Epithelial cell of proximal tubule (primary cell): Measurements from ENCODE around the gene SDK1. TPM values are rescaled to one million over a fixed set of nuclear protein-coding genes. Genes with fewer than 3 reads are reported as not detected.

Experiments used
- DNase-seq: peaks from one replicate; pipeline ENCODE4 v3.0.0-alpha.2; 2011; ENCODE audit warnings: low read depth
- H3K4me3 ChIP-seq: 2 replicates; pipeline ENCODE4 v1.5.1; 2011; ENCODE audit warnings: low read depth, mild to moderate bottlenecking, low read length
- CTCF ChIP-seq: conservative IDR thresholded peaks from 2 replicates; pipeline ENCODE4 v1.5.1; 2012; ENCODE audit warnings: low read depth, mild to moderate bottlenecking, low read length
- total RNA-seq: library from RNA; depleted of rRNA; stranded (reverse); fragments of >200 nt; gene quantifications from 2 replicates; pipeline ENCODE4 v1.2.3, GENCODE V29; 2015

SDK1 gene
- total RNA-seq, 1 donor from 2014 or later: 0.75 TPM

DNA sequence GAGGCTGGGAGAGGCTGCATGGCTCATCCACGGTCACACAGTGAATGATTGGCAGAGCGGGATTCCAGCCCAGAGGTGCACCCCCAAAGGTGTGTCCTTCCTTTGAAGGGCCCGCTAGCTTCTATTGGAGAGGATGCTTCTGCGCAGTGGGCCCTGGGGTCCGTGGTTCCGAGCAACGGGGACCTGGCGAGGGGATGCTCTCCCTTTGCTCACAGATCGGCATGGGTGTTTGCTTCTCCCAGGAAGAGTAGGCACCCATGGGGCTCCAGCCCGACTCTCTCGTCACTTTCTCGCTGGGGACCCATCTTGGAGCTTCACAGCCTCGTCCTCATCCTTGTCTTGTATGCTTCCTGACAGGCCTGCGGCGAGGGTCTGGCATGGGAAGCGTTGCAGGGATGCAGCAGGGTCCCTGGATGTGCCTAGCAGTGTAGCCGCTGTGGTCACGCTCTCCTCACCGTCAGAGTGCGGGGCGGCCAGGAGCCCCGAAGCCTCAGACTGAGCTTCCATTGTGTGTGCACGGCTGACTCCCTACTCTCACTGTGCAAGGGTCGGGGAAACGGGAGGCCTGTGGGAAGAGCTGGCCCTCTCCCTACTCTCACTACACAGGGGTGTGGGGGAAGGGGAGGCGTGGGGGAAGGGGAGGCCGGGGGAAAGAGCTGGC lies 842.6 kb downstream of the SDK1 start:
- no peak for DNase-seq
- no peak overlapping the region for H3K4me3 ChIP-seq
- TF ChIP-seq CTCF: no peak

DNA sequence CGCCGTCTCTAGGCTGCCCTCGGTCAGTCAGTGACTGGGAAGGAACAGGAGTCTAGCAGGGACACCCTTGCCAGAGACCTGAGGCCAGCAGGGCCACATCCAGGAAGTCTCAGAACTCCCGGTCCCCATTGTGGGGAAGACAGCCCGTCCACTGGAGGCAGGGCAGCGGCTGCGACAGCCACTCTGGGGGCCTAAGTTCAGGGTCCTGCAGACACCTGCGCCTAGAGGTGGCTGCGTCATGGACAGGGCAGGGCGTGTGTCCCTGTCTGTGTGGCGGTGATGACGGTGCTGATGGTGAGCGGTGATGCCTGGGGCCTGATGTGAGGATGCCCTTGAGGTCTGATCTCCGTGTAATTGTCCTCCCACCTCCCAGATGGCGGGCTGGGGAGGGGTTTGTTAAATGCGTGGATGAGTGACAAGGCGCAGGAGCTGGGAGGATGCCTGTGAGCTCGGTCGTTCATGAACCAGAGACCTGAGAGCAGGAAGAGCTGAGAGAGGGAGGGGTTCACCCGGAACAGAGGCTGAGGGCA lies 843.2 kb downstream of the SDK1 start:
- no peak for DNase-seq
- H3K4me3 ChIP-seq: no peak overlapping the region
- no peak for TF ChIP-seq CTCF

DNA sequence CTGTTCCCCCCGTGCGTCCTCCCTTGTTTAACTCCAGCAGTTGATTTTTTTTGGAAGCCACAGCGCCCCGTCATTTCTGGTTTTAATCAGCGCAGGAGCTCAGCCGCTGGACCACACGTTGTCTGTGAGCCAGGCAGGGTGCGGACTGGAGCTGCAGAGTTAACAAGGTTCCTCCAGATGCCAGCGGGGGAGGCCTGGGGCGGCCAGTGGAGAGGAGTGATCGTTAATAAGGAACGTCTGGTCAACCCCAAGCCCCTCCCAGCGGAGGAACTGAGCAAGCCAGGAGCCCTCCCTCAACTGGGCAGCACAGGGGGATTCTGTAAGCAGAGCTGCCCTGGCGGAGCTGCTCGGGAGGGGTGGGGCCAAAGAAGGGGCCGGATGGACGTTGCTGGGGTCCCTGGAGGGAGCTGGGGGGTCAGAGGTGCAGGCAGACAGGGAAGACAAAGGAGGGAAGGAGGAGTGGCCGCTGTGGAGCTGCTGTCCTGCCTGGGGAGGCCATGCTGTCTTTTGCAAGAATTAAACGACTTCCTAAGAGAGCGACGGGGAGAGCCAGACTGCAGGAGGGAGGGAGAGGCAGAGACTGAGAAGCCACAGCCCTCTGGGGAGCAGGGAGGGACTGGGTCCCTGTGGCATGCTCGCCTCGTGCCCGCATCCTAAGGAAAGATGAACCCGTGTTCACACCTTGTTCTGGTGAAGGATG lies 843.9 kb downstream of the SDK1 start:
- no peak overlapping the region for H3K4me3 ChIP-seq
- no peak for TF ChIP-seq CTCF
- no peak for DNase-seq

- no peak overlapping the region for H3K4me3 ChIP-seq
- no peak for DNase-seq
- no peak for TF ChIP-seq CTCF
Observed at GRCh38 chr7:4145576-4145975, 844.5 kb downstream of the SDK1 start.

- no peak overlapping the region for H3K4me3 ChIP-seq
- no peak for DNase-seq
- no peak for TF ChIP-seq CTCF
Observed at GRCh38 chr7:4147926-4148620, 847.0 kb downstream of the SDK1 start.

DNA sequence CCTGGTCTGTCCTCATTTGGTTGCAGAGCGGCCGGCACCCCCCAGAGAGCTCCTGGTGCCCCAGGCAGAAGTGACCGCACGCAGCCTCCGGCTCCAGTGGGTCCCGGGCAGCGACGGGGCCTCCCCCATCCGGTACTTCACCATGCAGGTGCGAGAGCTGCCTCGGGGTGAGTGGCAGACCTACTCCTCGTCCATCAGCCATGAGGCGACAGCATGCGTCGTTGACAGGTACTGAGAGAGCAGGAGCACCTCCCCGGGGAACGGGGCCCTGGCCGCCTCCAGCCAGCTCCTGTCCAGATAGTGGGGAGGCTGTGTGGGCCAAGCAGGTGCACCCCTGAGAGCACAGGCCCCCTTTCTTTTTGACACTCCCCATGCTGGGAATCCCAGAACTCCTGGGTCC lies 848.2 kb downstream of the SDK1 start:
- no peak for DNase-seq
- no peak for TF ChIP-seq CTCF
- no peak overlapping the region for H3K4me3 ChIP-seq
